NCI-H2227 (cell line): Measurements from ENCODE around the gene CYP26B1.
A peak's percentile ranks its signal among the peaks of the same experiment; 100 is the strongest.
"Not testable (repeated sequence)": the region's sequence is repeated elsewhere in the genome, so short reads cannot be mapped to it uniquely, and the experiment has no call there.

Source experiments
- DNase-seq: peaks from one replicate; lab custom pipeline; 2025; ENCODE audit not compliant: unreplicated experiment; lab: John Stamatoyannopoulos, UW

CYP26B1 gene

GRCh38 chr2:72112401-72112800, 35.3 kb downstream of the CYP26B1 start:
- DNase-seq, result no peak

- no peak for DNase-seq
Observed at GRCh38 chr2:72111061-72111460, 36.6 kb downstream of the CYP26B1 start.

GRCh38 chr2:72109904-72110303, 37.8 kb downstream of the CYP26B1 start:
- no peak for DNase-seq

- DNase-seq, result no peak
Observed at GRCh38 chr2:72109291-72109690, 38.4 kb downstream of the CYP26B1 start.

GRCh38 chr2:72108121-72108520, 39.5 kb downstream of the CYP26B1 start:
- no peak for DNase-seq

GRCh38 chr2:72106978-72107377, 40.7 kb downstream of the CYP26B1 start:
- no peak for DNase-seq

GRCh38 chr2:72104821-72105588, 42.7 kb downstream of the CYP26B1 start:
- DNase-seq, result no peak

GRCh38 chr2:72103690-72104089, 44.0 kb downstream of the CYP26B1 start:
- DNase-seq, result no peak

- no peak for DNase-seq
Observed at GRCh38 chr2:72103161-72103560, 44.5 kb downstream of the CYP26B1 start.

GRCh38 chr2:72098935-72099334, 48.7 kb downstream of the CYP26B1 start:
- no peak for DNase-seq

- no peak for DNase-seq
Observed at GRCh38 chr2:72097276-72097675, 50.4 kb downstream of the CYP26B1 start.

- DNase-seq, result no peak
Observed at GRCh38 chr2:72096181-72096580, 51.5 kb downstream of the CYP26B1 start.

- no peak for DNase-seq
Observed at GRCh38 chr2:72095364-72095763, 52.3 kb downstream of the CYP26B1 start.

- no peak for DNase-seq
Observed at GRCh38 chr2:72094701-72095100, 53.0 kb downstream of the CYP26B1 start.

GRCh38 chr2:72092111-72092510, 55.6 kb downstream of the CYP26B1 start:
- DNase-seq, result no peak

- DNase-seq, result no peak
Observed at GRCh38 chr2:72090781-72091482, 56.7 kb downstream of the CYP26B1 start.

- DNase-seq, result no peak
Observed at GRCh38 chr2:72090271-72090720, 57.4 kb downstream of the CYP26B1 start.

- DNase-seq, result peak; percentile 74
Observed at GRCh38 chr2:72089537-72089936, 58.1 kb downstream of the CYP26B1 start.

GRCh38 chr2:72089028-72089427, 58.6 kb downstream of the CYP26B1 start:
- DNase-seq, result no peak

GRCh38 chr2:72086871-72087633, 60.6 kb downstream of the CYP26B1 start:
- DNase-seq, result not testable (repeated sequence)

GRCh38 chr2:72085513-72085912, 62.1 kb downstream of the CYP26B1 start:
- DNase-seq, result no peak

GRCh38 chr2:72085036-72085435, 62.6 kb downstream of the CYP26B1 start:
- DNase-seq, result no peak
